Liver (tissue), 3 donors: ENCODE measurements around the gene OSGEP.

Source experiments
- ATF3 ChIP-seq: IDR thresholded peaks from 2 replicates; pipeline ENCODE4 v1.6.1; 2016; ENCODE audit warnings: antibody characterized with exemption
- CTCF ChIP-seq: fragments of 150-350 bp; IDR thresholded peaks from 2 replicates; pipeline ENCODE4 v1.5.1; 2017; ENCODE audit warnings: improper control_type of control experiment, low read depth, low read length; ENCODE audit not compliant: missing input control
- FOXA1 ChIP-seq: IDR thresholded peaks from 2 replicates; pipeline ENCODE4 v1.6.1; 2016; ENCODE audit warnings: antibody characterized with exemption
- REST ChIP-seq: IDR thresholded peaks from 2 replicates; pipeline ENCODE4 v1.6.1; 2016; ENCODE audit warnings: antibody characterized with exemption, mild to moderate bottlenecking
- donor health status: healthy.
- donor health status: healthy.

GRCh38 chr14:20469242-20469889 is 14.8 kb upstream of the OSGEP start, which contains the start of gene PNP:
- TF ChIP-seq REST = peak; percentile 89
- TF ChIP-seq FOXA1 = no peak
- TF ChIP-seq ATF3 = no peak
- TF ChIP-seq CTCF = no peak
